HG03025 (cell line): ENCODE results near the gene MAML2.

Source experiments
- ATAC-seq: cut with Tn5 transposase; IDR thresholded peaks from one replicate; pipeline ENCODE4 v1.9.1; 2021; ENCODE audit warnings: mild to moderate bottlenecking, moderate library complexity; ENCODE audit not compliant: unreplicated experiment, low FRiP score

The MAML2 gene

GRCh38 chr11:96144553-96144952 lies 198.4 kb downstream of the MAML2 start:
- ATAC-seq = no peak

- ATAC-seq = no peak
Observed at GRCh38 chr11:96143041-96143521, 199.9 kb downstream of the MAML2 start.

GRCh38 chr11:96141626-96142025 lies 201.4 kb downstream of the MAML2 start:
- no peak for ATAC-seq

GRCh38 chr11:96139691-96140090 lies 203.3 kb downstream of the MAML2 start:
- ATAC-seq = no peak

GRCh38 chr11:96137373-96137772 lies 205.6 kb downstream of the MAML2 start:
- ATAC-seq = no peak

- ATAC-seq = no peak
Observed at GRCh38 chr11:96136613-96137298, 206.2 kb downstream of the MAML2 start.

- ATAC-seq = no peak
Observed at GRCh38 chr11:96134602-96135001, 208.4 kb downstream of the MAML2 start.

- no peak for ATAC-seq
Observed at GRCh38 chr11:96132437-96132836, 210.6 kb downstream of the MAML2 start.

- ATAC-seq = no peak
Observed at GRCh38 chr11:96130061-96130620, 212.9 kb downstream of the MAML2 start.

GRCh38 chr11:96127596-96127959 lies 215.4 kb downstream of the MAML2 start:
- ATAC-seq = no peak

- no peak for ATAC-seq
Observed at GRCh38 chr11:96126917-96127595, 215.9 kb downstream of the MAML2 start.

GRCh38 chr11:96125400-96125799 lies 217.6 kb downstream of the MAML2 start:
- ATAC-seq = no peak

- no peak for ATAC-seq
Observed at GRCh38 chr11:96124155-96124554, 218.8 kb downstream of the MAML2 start.

GRCh38 chr11:96123301-96123700 lies 219.7 kb downstream of the MAML2 start:
- no peak for ATAC-seq

- no peak for ATAC-seq
Observed at GRCh38 chr11:96122601-96123074, 220.4 kb downstream of the MAML2 start.

GRCh38 chr11:96119211-96119610 lies 223.8 kb downstream of the MAML2 start:
- no peak for ATAC-seq

GRCh38 chr11:96116376-96116775 lies 226.6 kb downstream of the MAML2 start:
- ATAC-seq = no peak

- ATAC-seq = no peak
Observed at GRCh38 chr11:96114178-96115064, 228.6 kb downstream of the MAML2 start.

- no peak for ATAC-seq
Observed at GRCh38 chr11:96113193-96113681, 229.8 kb downstream of the MAML2 start.
